Measurements from ENCODE around the gene TMEM150C. TPM values are rescaled to one million over a fixed set of nuclear protein-coding genes. Genes with fewer than 3 reads are reported as not detected.

Gene TMEM150C
- total RNA-seq, 1 experiment from 2014 or later: 1.8 TPM

GRCh38 chr4:82528868-82529267 lies 32.9 kb downstream of the TMEM150C start:
- no peak overlapping the region for H3K4me3 ChIP-seq (ENCODE audit: low read depth in 2 of 2, low read length in 2 of 2)
- H3K9me3 ChIP-seq (ENCODE audit: control insufficient read depth, insufficient read depth, low read depth, low read length): no peaks in the 10 kb centered on the region
- in situ Hi-C loops (cut with HindIII; ENCODE audit: low pct_unique_long_range_greater_than_20kb, low sequenced_read_pairs) (no loop called here), intact Hi-C loops (cut with micrococcal nuclease; ENCODE audit: unreplicated experiment) (no loop called here)
- POLR2A ChIA-PET: no interaction called here
- no TSS peak for BruUV-seq (replicated peaks)
- H3K27me3 ChIP-seq (ENCODE audit: control insufficient read depth, insufficient read depth, low read length): no peaks in the 10 kb centered on the region
- H3K36me3 ChIP-seq (ENCODE audit: control insufficient read depth, insufficient read depth, low read length): no peaks in the 10 kb centered on the region
- H3K4me1 ChIP-seq (ENCODE audit: control insufficient read depth, insufficient read depth, low read length): no peaks in the 10 kb centered on the region; the same call in 1 of the 2 replicates
- no peak overlapping the region for H3K27ac ChIP-seq (ENCODE audit: low read length)
- ATAC-seq: no peak
- DNase-seq (ENCODE audit: low read depth, low spot score): no peak
- CTCF ChIA-PET: no interaction called here
- TF ChIP-seq CTCF (IDR thresholded peaks at IDR 0.05) (no peak), REST (IDR thresholded peaks at IDR 0.05; ENCODE audit: insufficient read depth in 1 of 2, low read depth in 2 of 2, low read length in 1 of 2) (no peak), TCF7L2 (IDR thresholded peaks at IDR 0.05; ENCODE audit: low read depth, low read length) (no peak), POLR2AphosphoS5 (IDR thresholded peaks at IDR 0.05; ENCODE audit: low read depth, low read length) (no peak), SIN3A (IDR thresholded peaks at IDR 0.05; ENCODE audit: borderline replicate concordance, insufficient read depth, low read depth, low read length) (no peak)

GRCh38 chr4:82528074-82528473 lies 33.7 kb downstream of the TMEM150C start:
- H3K9me3 ChIP-seq (ENCODE audit: control insufficient read depth, insufficient read depth, low read depth, low read length): no peaks in the 10 kb centered on the region
- H3K4me1 ChIP-seq (ENCODE audit: control insufficient read depth, insufficient read depth, low read length): no peaks in the 10 kb centered on the region; the same call in 1 of the 2 replicates
- DNase-seq (ENCODE audit: low read depth, low spot score) (no peak), ATAC-seq (no peak)
- H3K4me3 ChIP-seq (ENCODE audit: low read depth in 2 of 2, low read length in 2 of 2): no peak overlapping the region
- BruUV-seq (replicated peaks): no TSS peak
- no peaks in the 10 kb centered on the region for H3K27me3 ChIP-seq (ENCODE audit: control insufficient read depth, insufficient read depth, low read length)
- no peak for TF ChIP-seq POLR2AphosphoS5 (IDR thresholded peaks at IDR 0.05; ENCODE audit: low read depth, low read length)
- no peak for TF ChIP-seq TCF7L2 (IDR thresholded peaks at IDR 0.05; ENCODE audit: low read depth, low read length)
- TF ChIP-seq SIN3A (IDR thresholded peaks at IDR 0.05; ENCODE audit: borderline replicate concordance, insufficient read depth, low read depth, low read length): no peak
- TF ChIP-seq REST (IDR thresholded peaks at IDR 0.05; ENCODE audit: insufficient read depth in 1 of 2, low read depth in 2 of 2, low read length in 1 of 2): no peak
- TF ChIP-seq CTCF (IDR thresholded peaks at IDR 0.05): no peak
- intact Hi-C loops (cut with micrococcal nuclease; ENCODE audit: unreplicated experiment) (no loop called here), in situ Hi-C loops (cut with HindIII; ENCODE audit: low pct_unique_long_range_greater_than_20kb, low sequenced_read_pairs) (no loop called here)
- ChIA-PET CTCF (no interaction called here), POLR2A (no interaction called here)
- no peaks in the 10 kb centered on the region for H3K36me3 ChIP-seq (ENCODE audit: control insufficient read depth, insufficient read depth, low read length)
- H3K27ac ChIP-seq (ENCODE audit: low read length): no peak overlapping the region
